GF-D8 (cell line): ENCODE results near the gene C2.
"Not testable (repeated sequence)": the region's sequence is repeated elsewhere in the genome, so short reads cannot be mapped to it uniquely, and the experiment has no call there.

Source experiments
- DNase-seq: peaks from one replicate; lab custom pipeline; 2025; lab: John Stamatoyannopoulos, UW

C2 gene

GRCh38 chr6:31899215-31899614, 28.3 kb upstream of the C2 start:
- no peak for DNase-seq

- DNase-seq = no peak
These were observed 27.4 kb upstream of the C2 start for GRCh38 chr6:31899882-31900722.

GRCh38 chr6:31900917-31901414, 26.6 kb upstream of the C2 start:
- no peak for DNase-seq

GRCh38 chr6:31901415-31901952, 26.0 kb upstream of the C2 start:
- DNase-seq = no peak

GRCh38 chr6:31901953-31902643, 25.4 kb upstream of the C2 start, which contains the start of gene ZBTB12:
Gene ZBTB12, minus strand, starts transcription at chr6:31902086. Its CDS starts 781 bp downstream, at chr6:31901305.
- peak; percentile 65 for DNase-seq

- DNase-seq = no peak
These were observed 23.6 kb upstream of the C2 start for GRCh38 chr6:31903957-31904356.

GRCh38 chr6:31905041-31905440, 22.5 kb upstream of the C2 start:
- no peak for DNase-seq

GRCh38 chr6:31906122-31906521, 21.4 kb upstream of the C2 start:
- no peak for DNase-seq

- DNase-seq = not testable (repeated sequence)
These were observed 20.8 kb upstream of the C2 start for GRCh38 chr6:31906727-31907126.

- DNase-seq = peak; percentile 87
These were observed 20.2 kb upstream of the C2 start for GRCh38 chr6:31907158-31907813.

GRCh38 chr6:31908255-31908654, 19.3 kb upstream of the C2 start:
- not testable (repeated sequence) for DNase-seq

- DNase-seq = no peak
These were observed 18.7 kb upstream of the C2 start for GRCh38 chr6:31908791-31909190.

GRCh38 chr6:31909298-31909697, 18.2 kb upstream of the C2 start:
- DNase-seq = not testable (repeated sequence)

- no peak for DNase-seq
These were observed 15.5 kb upstream of the C2 start for GRCh38 chr6:31911826-31912585.

GRCh38 chr6:31915351-31915750, 12.2 kb upstream of the C2 start:
- DNase-seq = no peak

GRCh38 chr6:31915756-31916155, 11.8 kb upstream of the C2 start:
- DNase-seq = no peak

GRCh38 chr6:31918069-31918720, 9.3 kb upstream of the C2 start:
- no peak for DNase-seq

- no peak for DNase-seq
These were observed 7.8 kb upstream of the C2 start for GRCh38 chr6:31919624-31920303.

GRCh38 chr6:31920811-31921210, 6.7 kb upstream of the C2 start:
- DNase-seq = no peak

GRCh38 chr6:31922942-31923341, 4.6 kb upstream of the C2 start:
- DNase-seq = no peak
